Measurements from ENCODE around the gene HIP1R.

HIP1R gene

GRCh38 chr12:122834104-122834920 is 945 bp upstream of the HIP1R start:
- no peak for DNase-seq (ENCODE audit: low read depth, low spot score)

- no peak for DNase-seq (ENCODE audit: low read depth, low spot score)
Observed at GRCh38 chr12:122835750-122836026, 431 bp downstream of the HIP1R start.

GRCh38 chr12:122836027-122836921 is 1.0 kb downstream of the HIP1R start:
- DNase-seq (ENCODE audit: low read depth, low spot score), result no peak

GRCh38 chr12:122837306-122838265 is 2.3 kb downstream of the HIP1R start:
- DNase-seq (ENCODE audit: low read depth, low spot score), result no peak

GRCh38 chr12:122838841-122839240 is 3.6 kb downstream of the HIP1R start:
- DNase-seq (ENCODE audit: low read depth, low spot score), result no peak

- DNase-seq (ENCODE audit: low read depth, low spot score), result no peak
Observed at GRCh38 chr12:122839907-122840554, 4.8 kb downstream of the HIP1R start.

- DNase-seq (ENCODE audit: low read depth, low spot score), result no peak
Observed at GRCh38 chr12:122840580-122841513, 5.6 kb downstream of the HIP1R start.

GRCh38 chr12:122841544-122842321 is 6.5 kb downstream of the HIP1R start:
- DNase-seq (ENCODE audit: low read depth, low spot score), result no peak

GRCh38 chr12:122842505-122843405 is 7.5 kb downstream of the HIP1R start:
- no peak for DNase-seq (ENCODE audit: low read depth, low spot score)

GRCh38 chr12:122843455-122843854 is 8.2 kb downstream of the HIP1R start:
- no peak for DNase-seq (ENCODE audit: low read depth, low spot score)

GRCh38 chr12:122844366-122844971 is 9.2 kb downstream of the HIP1R start:
- no peak for DNase-seq (ENCODE audit: low read depth, low spot score)

- DNase-seq (ENCODE audit: low read depth, low spot score), result no peak
Observed at GRCh38 chr12:122845041-122845864, 10.0 kb downstream of the HIP1R start.

GRCh38 chr12:122845865-122846621 is 10.8 kb downstream of the HIP1R start:
- no peak for DNase-seq (ENCODE audit: low read depth, low spot score)

GRCh38 chr12:122846622-122847515 is 11.6 kb downstream of the HIP1R start:
- DNase-seq (ENCODE audit: low read depth, low spot score), result no peak

- DNase-seq (ENCODE audit: low read depth, low spot score), result no peak
Observed at GRCh38 chr12:122847516-122847836, 12.2 kb downstream of the HIP1R start.
